Tibial artery (tissue), 4 donors: ENCODE data around the gene HLA-DQB1.
A peak's percentile ranks its signal among the peaks of the same experiment; 100 is the strongest.

Experiments used
- DNase-seq, 2 donors: peaks; one replicate each; pipeline ENCODE4 v3.0.0-alpha.2; 2019
- H3K27ac ChIP-seq, 2 donors: fragments of 200-600 bp; sonication (generic) in 1 of 2; 1 replicate in 1 of 2; 2 replicates in 1 of 2; pipeline ENCODE4 v1.5.1; 2018 to 2019; ENCODE audit warnings: mild to moderate bottlenecking in 1 of 2
- H3K27me3 ChIP-seq, 2 donors: fragments of 200-600 bp; sonication (generic) in 1 of 2; one replicate each; pipeline versions ENCODE4 v1.5.1 to v1.6.0; 2016 to 2019
- H3K36me3 ChIP-seq, 3 donors: fragments of 200-600 bp; sonication (generic) in 2 of 3; one replicate each; pipeline ENCODE4 v1.5.1; 2016 to 2019; ENCODE audit warnings: mild to moderate bottlenecking in 2 of 3
- H3K4me1 ChIP-seq, 4 donors: fragments of 200-600 bp; sonication (generic) in 2 of 4; 1 replicate in 3 of 4; 2 replicates in 1 of 4; pipeline ENCODE4 v1.5.1; 2016 to 2019
- H3K4me3 ChIP-seq, 2 donors: fragments of 200-600 bp; sonication (generic) in 1 of 2; 1 replicate in 1 of 2; 2 replicates in 1 of 2; pipeline ENCODE4 v1.5.1; 2018 to 2019; ENCODE audit warnings: mild to moderate bottlenecking in 2 of 2
- H3K9me3 ChIP-seq, 3 donors: fragments of 200-600 bp; sonication (generic) in 1 of 3; one replicate each; pipeline ENCODE4 v1.5.1; 2016 to 2019
- intact Hi-C: fragments of 100-400 bp; cut with DNase I; formaldehyde crosslinking; loops from one replicate; pipeline ENCODE4 v1.15.0; 2023; ENCODE audit warnings: low total_unique reads
- TF ChIP-seq, protein P1 (sequence below), 2 experiments: fragments of 200-600 bp in 1 of 2; fragments of 450-650 bp in 1 of 2; IDR thresholded peaks; one replicate each; pipeline ENCODE4 v1.5.1; 2017 to 2019; ENCODE audit warnings: antibody characterized with exemption in 2 of 2, mild to moderate bottlenecking in 1 of 2, moderate library complexity in 1 of 2

Gene HLA-DQB1

DNA sequence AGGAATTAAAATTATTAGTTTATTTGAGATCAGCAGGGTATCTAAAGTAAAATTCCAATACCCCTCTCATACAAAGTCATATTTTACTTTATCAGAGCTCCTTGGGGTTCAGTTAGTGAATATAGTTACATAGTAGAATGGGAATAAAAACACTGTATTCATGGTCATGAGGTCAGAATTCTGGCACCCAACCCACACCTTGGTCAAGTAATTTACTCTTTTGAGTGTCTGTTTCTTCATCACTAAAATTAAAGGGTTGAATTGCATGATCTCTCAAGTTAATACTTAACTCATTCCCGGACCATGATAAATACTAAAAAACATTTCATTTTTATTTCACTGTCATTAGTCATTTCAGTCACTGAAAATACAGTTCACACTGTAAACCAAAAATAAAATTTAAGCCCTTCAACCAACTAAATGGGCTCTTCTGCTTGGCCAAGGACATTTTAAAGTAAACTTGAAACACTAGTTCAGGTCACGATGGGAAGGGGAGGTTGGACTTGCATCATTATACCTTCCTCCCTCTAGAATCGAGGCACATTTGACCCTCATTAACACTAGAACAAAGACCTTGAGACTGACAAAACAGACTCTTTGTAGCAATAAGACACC is 55.7 kb downstream of the HLA-DQB1 start:
- TF ChIP-seq, protein P1, sequence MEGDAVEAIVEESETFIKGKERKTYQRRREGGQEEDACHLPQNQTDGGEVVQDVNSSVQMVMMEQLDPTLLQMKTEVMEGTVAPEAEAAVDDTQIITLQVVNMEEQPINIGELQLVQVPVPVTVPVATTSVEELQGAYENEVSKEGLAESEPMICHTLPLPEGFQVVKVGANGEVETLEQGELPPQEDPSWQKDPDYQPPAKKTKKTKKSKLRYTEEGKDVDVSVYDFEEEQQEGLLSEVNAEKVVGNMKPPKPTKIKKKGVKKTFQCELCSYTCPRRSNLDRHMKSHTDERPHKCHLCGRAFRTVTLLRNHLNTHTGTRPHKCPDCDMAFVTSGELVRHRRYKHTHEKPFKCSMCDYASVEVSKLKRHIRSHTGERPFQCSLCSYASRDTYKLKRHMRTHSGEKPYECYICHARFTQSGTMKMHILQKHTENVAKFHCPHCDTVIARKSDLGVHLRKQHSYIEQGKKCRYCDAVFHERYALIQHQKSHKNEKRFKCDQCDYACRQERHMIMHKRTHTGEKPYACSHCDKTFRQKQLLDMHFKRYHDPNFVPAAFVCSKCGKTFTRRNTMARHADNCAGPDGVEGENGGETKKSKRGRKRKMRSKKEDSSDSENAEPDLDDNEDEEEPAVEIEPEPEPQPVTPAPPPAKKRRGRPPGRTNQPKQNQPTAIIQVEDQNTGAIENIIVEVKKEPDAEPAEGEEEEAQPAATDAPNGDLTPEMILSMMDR (IDR thresholded peaks at IDR 0.05) = no peak
- Histone ChIP-seq H3K4me3 (no peak overlapping the region), H3K4me1 (no peaks in the 10 kb centered on the region), H3K27ac (no peak overlapping the region), H3K27me3 (no peaks in the 10 kb centered on the region), H3K9me3 (no peaks in the 10 kb centered on the region), H3K36me3 (no peaks in the 10 kb centered on the region)
- intact Hi-C loops = no loop called here
- DNase-seq = no peak

DNA sequence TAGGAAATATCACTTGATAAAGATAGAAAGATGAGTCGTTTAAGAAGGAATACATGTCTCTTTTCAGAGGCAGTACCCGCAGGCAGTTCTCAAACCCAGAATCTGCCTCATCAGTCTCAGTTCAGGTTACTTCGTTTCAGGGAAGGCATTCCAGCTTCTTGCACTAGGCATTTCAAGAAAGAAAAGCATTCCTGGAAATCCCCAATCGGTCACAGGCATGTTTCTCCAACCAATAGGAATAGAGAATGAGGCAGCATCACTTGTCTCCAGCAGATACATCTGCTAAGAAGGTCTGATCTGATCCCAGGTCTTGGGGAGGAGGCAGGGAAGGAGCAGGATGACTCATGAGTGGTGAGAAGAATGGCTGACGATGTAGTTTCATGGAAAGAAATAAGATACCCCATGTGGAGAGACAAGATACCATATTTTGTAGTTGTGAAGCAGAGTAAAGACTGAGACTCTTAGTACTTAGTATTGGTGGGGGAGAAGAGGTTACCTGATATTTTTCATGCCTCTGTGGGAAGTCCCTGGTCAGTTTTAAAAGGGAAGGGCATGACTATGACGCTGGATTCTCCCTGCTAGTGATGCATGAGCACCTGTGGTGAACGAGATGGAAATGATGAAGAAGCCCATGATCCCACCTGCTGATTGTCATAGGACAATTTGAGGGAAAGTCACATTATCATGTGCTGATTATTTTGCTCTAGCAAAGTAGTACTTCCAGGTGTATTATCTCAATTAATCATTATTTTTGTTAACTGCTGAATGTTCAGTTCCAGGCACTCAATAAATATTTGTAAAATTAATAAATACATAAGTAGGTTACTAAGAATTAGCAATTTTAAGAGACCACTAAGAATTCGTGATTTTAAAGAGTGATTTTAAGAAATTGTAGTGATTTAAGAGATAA is 56.5 kb downstream of the HLA-DQB1 start:
- Histone ChIP-seq H3K9me3 (no peaks in the 10 kb centered on the region), H3K36me3 (no peaks in the 10 kb centered on the region), H3K4me1 (no peaks in the 10 kb centered on the region), H3K27ac (no peak overlapping the region), H3K4me3 (no peak overlapping the region), H3K27me3 (no peaks in the 10 kb centered on the region)
- intact Hi-C loops = loop anchor here (5.0 kb wide), 1 partner anchor 968 kb away; no protein-coding TSS in a partner anchor
- peak in 1 of 2 donors; percentile 19 for DNase-seq
- TF ChIP-seq, protein P1 (IDR thresholded peaks at IDR 0.05) = no peak
